H1 (cell line): Measurements from ENCODE around the gene DCUN1D4. TPM values are rescaled to one million over a fixed set of nuclear protein-coding genes. Genes with fewer than 3 reads are reported as not detected.

Experiments used
- CHD1 ChIP-seq: IDR thresholded peaks from 2 replicates; pipeline ENCODE4 v1.6.1; 2012; ENCODE audit warnings: low read depth, low read length, improper control_type of control experiment
- CTCF ChIP-seq, 3 experiments: IDR thresholded peaks; 1 replicate in 2 of 3; 2 replicates in 1 of 3; pipeline versions ENCODE4 v1.5.1 to v1.6.1; 2011; ENCODE audit warnings: low read length in 3 of 3, mild to moderate bottlenecking in 3 of 3, inconsistent platforms in 2 of 3, low read depth in 1 of 3, moderate library complexity in 1 of 3; ENCODE audit not compliant: insufficient read depth in 1 of 3; ENCODE audit errors: control extremely low read depth in 1 of 3
- polyA plus RNA-seq, 7 experiments: library from polyadenylated mRNA; depleted of rRNA in 3 of 7; stranded (reverse) in 5 of 7; unstranded in 2 of 7; fragments of >200 nt in 5 of 7; fragments of 200-250 nt in 2 of 7; gene quantifications; 1 replicate in 5 of 7; 2 replicates in 1 of 7; 4 replicates in 1 of 7; pipeline versions ENCODE4 v1.2.1 to v1.2.3, GENCODE V29; 2011 to 2013; ENCODE audit warnings: missing spikeins in 2 of 7, mixed read lengths in 2 of 7
- total RNA-seq: library from RNA; stranded (reverse); fragmentation: NEBNext Ultra II Directional; extraction: Animal tissue kit (Norgen Biotek cat#: 25700); gene quantifications from 2 replicates; pipeline ENCODE4 v1.2.1, GENCODE V29; 2021

DCUN1D4 gene
- total and polyA plus RNA-seq, 2 of the 8 experiments (the other 6 are each of a cell fraction or from before 2014, with no cell fraction given), result 22.9 to 55.9 TPM

GRCh38 chr4:51895816-51896408 is 53.0 kb downstream of the DCUN1D4 start (continued):
- peak; percentile 66 to 82 (median 73) for TF ChIP-seq CTCF (IDR thresholded peaks at IDR 0.05; ENCODE audit: control extremely low read depth in 1 of 3, insufficient read depth in 1 of 3, low read depth in 1 of 3, low read length in 3 of 3)
- TF ChIP-seq CHD1, result no peak
